GM18511 (cell line): ENCODE measurements around the gene SAXO2.
"Not testable (repeated sequence)": the region's sequence is repeated elsewhere in the genome, so short reads cannot be mapped to it uniquely, and the experiment has no call there.

ENCODE experiments used
- ATAC-seq: cut with Tn5 transposase; IDR thresholded peaks from one replicate; pipeline ENCODE4 v1.9.1; 2021; ENCODE audit warnings: mild to moderate bottlenecking, moderate library complexity; ENCODE audit not compliant: unreplicated experiment

The SAXO2 gene, protein sequence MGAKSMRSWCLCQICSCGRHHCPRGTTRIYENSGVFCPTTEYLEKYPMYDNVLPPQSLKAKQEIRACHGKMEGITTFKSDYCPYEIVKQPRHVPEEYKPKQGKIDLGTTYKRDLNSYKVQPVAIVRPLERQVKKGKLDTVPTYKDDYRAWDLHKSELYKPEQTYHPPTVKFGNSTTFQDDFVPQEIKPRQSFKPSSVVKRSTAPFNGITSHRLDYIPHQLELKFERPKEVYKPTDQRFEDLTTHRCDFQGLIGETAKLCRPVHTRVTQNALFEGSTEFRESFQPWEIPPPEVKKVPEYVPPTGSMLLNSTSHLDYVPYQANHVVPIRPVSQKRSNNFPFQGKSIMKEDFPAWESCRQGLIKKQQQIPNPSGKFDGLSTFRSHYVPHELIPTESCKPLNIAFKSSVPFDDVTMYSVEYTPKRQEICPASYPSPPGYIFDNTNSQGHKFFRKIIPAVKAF

GRCh38 chr15:82262422-82263026 lies at the start of gene SAXO2, which contains the start of gene EFL1:
TSS of gene SAXO2 (plus strand) at chr15:82262818. CDS start at chr15:82262880, 62 bp downstream.
TSS of gene EFL1 (minus strand) at chr15:82262734. CDS start at chr15:82261778, 956 bp downstream.
- peak; percentile 97 for ATAC-seq

- ATAC-seq: not testable (repeated sequence)
Measured at GRCh38 chr15:82216092-82216491, 46.5 kb upstream of the SAXO2 start.

DNA sequence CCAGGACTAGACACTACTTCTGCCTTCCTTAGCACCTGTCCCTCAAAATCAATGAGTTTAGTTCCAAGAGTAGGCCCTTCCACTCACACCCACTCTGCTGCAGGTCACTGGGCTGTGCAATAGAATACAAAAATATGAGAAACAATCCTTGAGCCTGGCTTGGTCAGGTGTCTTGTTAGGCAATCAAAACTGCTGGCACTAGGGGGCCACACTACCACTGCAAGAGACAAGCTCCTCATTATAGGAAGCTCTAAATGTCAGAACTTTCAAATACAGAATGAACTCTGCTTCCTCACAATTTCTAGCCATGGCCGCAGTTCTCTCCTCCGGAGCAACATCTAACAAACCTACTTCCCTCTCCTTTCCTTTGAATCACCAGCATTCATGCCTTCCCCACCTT lies 41.1 kb upstream of the SAXO2 start:
- not testable (repeated sequence) for ATAC-seq

- ATAC-seq: no peak
Measured at GRCh38 chr15:82228750-82229149, 33.9 kb upstream of the SAXO2 start.

DNA sequence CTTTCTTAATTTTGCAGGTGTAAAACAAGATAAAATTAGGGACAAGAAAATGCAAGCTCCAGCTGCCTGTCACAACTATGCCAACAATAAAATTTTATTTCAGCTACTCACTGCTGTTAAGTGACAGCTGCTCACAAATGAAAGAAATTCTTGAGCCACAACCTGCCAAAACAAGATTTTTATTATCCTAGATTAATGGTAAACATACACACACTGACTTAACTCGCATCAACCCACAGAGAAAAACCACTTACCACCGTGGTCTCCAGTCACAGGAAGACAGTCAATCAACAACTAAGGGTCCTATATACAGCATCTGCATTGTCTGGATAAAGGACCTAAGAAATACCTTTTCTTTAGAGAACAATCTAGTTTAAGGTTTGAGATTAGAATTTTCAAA lies 31.4 kb upstream of the SAXO2 start:
- no peak for ATAC-seq

DNA sequence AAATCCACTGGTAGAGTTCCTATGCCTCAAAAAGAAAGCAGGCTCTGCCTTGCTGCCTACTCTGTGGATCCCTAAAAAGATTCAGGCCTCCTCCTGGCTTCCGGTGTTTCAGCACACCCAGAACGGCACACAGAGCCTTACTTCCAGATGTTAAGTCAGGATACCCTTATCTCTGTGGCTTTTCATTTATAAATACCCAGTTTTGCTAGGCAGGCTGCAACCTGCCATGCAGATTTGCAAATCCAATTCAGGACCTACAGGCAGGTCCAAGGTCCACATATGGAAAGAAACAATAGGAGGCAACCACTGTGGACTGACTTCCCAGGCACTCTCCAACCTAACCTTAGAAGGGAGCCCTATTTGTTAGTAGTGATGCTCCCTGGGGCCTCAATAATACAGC lies 30.8 kb upstream of the SAXO2 start:
- no peak for ATAC-seq

GRCh38 chr15:82237944-82238534 lies 24.6 kb upstream of the SAXO2 start:
- ATAC-seq: not testable (repeated sequence)

DNA sequence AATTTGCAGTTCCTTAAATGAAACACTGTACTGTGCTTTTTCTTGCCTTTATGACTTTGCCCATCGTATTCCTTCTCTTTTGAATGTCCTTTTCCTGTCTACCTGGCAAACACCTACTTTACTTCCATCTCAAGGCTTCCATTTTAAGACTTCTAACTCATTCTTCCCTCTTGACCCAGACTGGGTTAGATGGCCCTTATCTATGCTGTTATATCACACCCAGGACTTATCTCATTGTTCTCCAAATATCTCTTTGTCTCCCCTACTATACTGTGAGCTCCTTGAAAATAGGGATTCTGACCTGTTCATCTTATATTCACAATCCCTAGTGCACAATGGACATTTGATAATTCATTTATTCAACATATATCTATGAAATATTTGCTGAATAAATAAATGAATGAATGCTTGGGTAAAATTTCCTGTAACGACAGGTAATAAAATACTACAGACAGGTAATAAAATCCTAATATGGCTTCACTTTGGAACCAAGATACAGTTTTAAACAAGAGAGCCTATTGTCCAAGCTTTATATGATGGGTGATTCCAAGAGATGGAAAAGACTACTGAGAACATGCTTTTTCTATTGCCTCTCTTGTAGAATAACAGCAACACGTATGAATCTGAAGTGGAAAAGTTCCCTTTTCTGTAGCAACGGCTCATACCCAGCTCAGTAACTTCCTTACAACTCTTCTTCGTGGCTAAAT lies 22.8 kb upstream of the SAXO2 start:
- no peak for ATAC-seq

DNA sequence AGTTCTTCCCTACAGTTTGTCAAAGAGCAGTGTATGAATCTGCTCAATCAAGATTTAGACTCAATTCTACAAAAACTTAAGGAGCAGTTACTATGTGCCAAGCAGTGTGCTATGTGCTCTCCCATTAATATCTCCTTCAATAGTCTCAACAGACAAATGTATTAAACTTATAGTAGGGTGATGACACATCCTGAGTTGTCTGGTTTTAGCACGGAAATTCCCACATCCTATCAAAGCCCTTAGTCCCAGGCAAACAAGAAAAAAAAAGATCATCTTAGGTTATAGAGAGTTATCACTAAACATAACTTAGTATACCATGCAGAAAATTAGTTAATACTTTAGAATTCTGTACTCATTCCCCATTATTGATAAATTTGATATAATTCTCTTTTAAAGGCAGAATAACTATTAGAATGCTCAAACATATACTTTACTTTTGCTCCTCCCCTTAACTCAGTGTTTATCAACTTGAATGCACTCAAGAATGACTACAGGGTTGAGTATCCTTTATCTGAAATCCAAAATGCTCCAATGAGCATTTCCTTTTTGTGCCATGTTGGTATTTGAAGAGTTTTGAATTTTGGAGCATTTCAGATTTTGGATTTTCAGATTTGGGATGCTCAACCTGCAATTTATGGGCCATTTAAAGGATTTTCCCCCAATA lies 20.6 kb upstream of the SAXO2 start:
- ATAC-seq: not testable (repeated sequence)

- not testable (repeated sequence) for ATAC-seq
Measured at GRCh38 chr15:82243644-82244043, 19.0 kb upstream of the SAXO2 start.

DNA sequence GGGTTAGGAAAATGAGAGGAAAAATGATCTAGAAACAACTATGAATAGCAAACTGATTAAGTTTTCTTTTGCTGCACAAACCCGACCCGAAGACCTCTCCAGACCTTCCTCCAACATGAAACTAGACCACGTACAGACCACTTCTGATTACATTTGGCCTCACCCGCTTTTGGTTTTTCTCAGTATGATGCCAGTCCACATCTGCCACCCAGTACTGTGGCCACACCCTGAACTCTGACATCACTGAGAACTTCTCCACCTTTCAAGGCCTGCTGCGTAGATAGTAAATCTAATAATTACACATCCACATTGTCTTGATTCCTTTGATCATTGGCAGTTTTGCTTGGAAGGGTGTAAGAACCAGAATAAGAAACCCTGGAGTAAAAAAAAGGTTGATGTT lies 16.7 kb upstream of the SAXO2 start:
- not testable (repeated sequence) for ATAC-seq

DNA sequence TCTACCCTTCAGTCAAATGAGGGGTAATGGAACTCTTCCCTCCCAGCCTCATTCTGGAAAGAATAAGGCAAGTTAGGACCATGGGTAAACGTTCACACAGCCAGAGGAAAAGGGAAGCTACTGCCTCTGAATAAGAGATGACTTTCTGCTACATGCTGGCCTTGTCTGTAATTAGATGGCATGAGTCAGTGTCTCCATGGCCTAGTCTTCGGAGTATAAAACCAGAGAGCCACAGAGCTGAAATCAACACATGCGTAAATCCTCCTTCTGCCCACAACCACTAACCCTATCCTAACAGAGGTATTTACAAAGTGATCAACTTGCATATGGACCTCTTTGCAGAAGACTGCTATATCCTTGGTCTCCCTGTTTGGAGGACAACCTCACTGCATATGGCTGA lies 14.4 kb upstream of the SAXO2 start:
- ATAC-seq: not testable (repeated sequence)

DNA sequence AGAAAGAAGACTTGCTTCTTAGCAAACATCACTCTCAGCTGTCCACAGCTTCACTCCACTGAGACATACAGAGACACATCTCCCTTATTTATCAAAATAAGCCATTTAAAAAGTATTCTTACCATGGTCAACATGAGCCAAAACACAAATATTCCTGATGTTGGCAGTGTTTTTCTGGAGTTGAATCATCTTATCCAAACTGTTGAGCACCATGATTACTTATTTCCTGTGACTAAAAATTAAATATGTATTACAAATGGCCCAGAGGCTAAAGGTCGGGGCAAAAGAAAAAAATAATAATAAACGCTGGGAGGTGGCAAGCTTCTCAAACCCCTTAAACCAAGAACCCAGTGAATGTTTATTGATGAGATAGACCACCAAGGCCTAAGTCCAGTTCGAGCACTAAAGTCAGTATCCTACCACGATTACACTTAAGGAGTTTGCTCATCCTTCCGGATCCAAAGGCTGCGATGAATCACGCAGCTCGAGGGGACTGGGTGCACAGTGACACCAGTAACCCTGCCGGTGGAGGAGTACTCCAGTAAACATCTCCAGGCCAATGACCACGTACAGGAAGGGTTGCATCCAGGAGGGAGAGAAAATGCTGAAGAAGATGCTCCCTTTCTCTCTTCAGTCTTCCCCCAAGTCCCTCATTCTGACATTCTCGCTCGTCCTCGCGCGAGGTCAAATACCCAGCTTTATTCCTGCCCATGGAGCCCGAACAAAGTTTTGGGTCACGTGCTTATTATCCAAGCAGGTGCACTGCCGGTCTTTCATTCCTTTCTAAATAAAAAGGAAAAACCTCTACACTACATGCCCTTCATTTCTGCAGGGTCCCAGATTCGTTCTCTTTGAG lies 824 bp upstream of the SAXO2 start:
- peak; percentile 39 for ATAC-seq

DNA sequence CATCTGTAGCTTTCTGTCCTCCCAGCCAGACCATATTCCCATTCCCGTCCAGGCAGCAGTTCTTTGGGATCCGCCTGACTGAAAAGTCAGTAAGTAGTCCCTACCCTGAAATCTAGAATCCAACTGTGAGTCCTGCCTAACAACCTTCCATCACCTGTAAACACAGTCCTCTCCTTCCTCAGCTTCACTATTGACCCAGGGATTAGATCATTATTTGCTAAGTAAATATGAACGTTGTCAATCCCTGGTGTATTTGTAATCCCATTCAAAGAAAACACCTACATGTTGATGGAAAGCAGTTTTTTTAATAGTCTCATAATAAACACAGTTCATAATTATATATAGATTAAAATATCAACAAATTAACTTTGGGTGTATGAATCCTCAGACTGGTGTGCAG lies 732 bp downstream of the SAXO2 start:
- no peak for ATAC-seq

DNA sequence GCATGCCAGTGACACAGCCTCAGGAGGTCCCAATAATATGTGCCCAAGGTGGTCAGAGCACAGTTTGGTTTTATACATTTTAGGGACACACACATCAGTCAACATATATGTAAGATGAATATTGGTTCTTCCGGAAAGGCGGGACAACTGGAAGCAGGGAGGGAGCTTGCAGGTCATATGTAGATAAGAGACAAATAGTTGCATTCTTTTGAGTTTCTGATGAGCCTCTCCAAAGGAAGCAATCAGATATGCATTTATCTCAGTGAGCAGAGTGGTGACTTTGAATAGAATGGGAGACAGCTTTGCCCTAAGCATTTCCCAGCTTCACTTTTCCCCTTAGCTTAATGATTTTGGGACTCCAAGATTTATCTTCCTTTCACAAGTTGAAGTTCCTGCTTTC lies 4.5 kb downstream of the SAXO2 start:
- not testable (repeated sequence) for ATAC-seq

DNA sequence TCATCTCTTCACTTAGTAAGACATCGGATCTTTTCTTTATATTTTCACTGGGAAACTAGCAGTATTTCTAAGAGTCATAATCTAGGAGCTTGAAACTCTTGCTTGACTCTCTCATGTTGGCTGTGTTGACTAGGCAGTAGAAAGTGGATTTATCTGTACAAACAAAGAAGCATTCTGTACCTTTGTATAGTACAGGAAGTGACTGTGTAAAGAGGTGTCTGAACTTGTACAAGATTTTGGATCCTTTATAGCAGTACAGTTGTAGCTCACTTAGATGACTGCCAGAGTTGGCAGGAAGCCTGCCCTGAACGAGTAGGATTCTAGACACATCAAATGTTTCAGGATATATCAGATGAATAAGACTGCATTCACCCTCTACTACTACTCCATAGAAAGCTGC lies 5.8 kb downstream of the SAXO2 start:
- ATAC-seq: not testable (repeated sequence)

GRCh38 chr15:82272154-82272553 lies 9.5 kb downstream of the SAXO2 start:
- ATAC-seq: no peak

DNA sequence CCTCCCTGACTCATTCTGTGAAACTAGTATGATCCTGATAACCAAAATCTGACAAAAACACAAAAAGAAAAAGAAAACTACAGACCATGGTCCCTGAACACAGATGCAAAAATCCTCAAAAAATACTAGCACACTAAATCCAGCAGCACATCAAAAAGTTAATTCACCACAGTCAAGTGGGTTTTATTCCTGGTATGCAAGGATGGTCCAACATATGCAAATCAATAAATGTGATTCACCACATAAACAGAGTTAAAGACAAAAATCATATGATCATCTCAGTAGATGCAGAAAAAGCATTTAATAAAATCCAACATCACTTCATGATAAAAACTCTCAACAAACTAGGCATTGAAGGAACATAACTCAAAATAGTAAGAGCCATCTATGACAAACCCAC lies 12.8 kb downstream of the SAXO2 start:
- no peak for ATAC-seq

- not testable (repeated sequence) for ATAC-seq
Measured at GRCh38 chr15:82281276-82281675, 18.7 kb downstream of the SAXO2 start.

GRCh38 chr15:82282386-82282785 lies 19.8 kb downstream of the SAXO2 start:
- ATAC-seq: not testable (repeated sequence)
